ENCODE measurements around the gene CENPX. TPM values are rescaled to one million over a fixed set of nuclear protein-coding genes. Genes with fewer than 3 reads are reported as not detected.
A peak's percentile ranks its signal among the peaks of the same experiment; 100 is the strongest.

CENPX gene
- total and polyA plus RNA-seq, 2 of the 13 experiments (the other 11 are each of a cell fraction or from before 2014, with no cell fraction given), result 92.7 to 170 TPM

- TF ChIP-seq ZNF780A (CRISPR knock-in tag; IDR thresholded peaks at IDR 0.05), result 0 out of 2 replicates have a peak, but pooled peaks have one; percentile 2
- 0 out of 2 replicates have a peak, but pooled peaks have one; percentile 67 for TF ChIP-seq ZNF10 (CRISPR knock-in tag; IDR thresholded peaks at IDR 0.05; ENCODE audit: borderline replicate concordance, low read depth)
- TF ChIP-seq ZNF83 (CRISPR knock-in tag; IDR thresholded peaks at IDR 0.05; ENCODE audit: borderline replicate concordance), result peak; percentile 78; the same call in 1 of the 2 replicates
- no peak for TF ChIP-seq ZNF282 (IDR thresholded peaks at IDR 0.05; ENCODE audit: partially characterized antibody)
- peak; percentile 19; the same call in 1 of the 2 replicates for TF ChIP-seq BRCA1 (CRISPR knock-in tag; IDR thresholded peaks at IDR 0.05)
- TF ChIP-seq ZBTB39 (CRISPR knock-in tag; IDR thresholded peaks at IDR 0.05), result 0 out of 2 replicates have a peak, but pooled peaks have one; percentile 79
- TF ChIP-seq HOXA7 (CRISPR knock-in tag; IDR thresholded peaks at IDR 0.05), result no peak
- TF ChIP-seq ZBTB20 (CRISPR knock-in tag; IDR thresholded peaks at IDR 0.05; ENCODE audit: borderline replicate concordance, low read depth), result no peak
- peak; percentile 30 for TF ChIP-seq AKAP8 (CRISPR knock-in tag; IDR thresholded peaks at IDR 0.05)
- TF ChIP-seq ZNF468 (CRISPR knock-in tag; IDR thresholded peaks at IDR 0.05), result 0 out of 2 replicates have a peak, but pooled peaks have one; percentile 74
- TF ChIP-seq ZNF318 (CRISPR knock-in tag; IDR thresholded peaks at IDR 0.05), result 0 out of 2 replicates have a peak, but pooled peaks have one; percentile 10
- no peak for TF ChIP-seq GPN1 (CRISPR knock-in tag; IDR thresholded peaks at IDR 0.05; ENCODE audit: borderline replicate concordance)
- 0 out of 2 replicates have a peak, but pooled peaks have one; percentile 7 for TF ChIP-seq ZNF740 (CRISPR knock-in tag; IDR thresholded peaks at IDR 0.05)
- TF ChIP-seq ZNF232 (CRISPR knock-in tag; IDR thresholded peaks at IDR 0.05; ENCODE audit: borderline replicate concordance), result 0 out of 2 replicates have a peak, but pooled peaks have one; percentile 3
- TF ChIP-seq MEIS1 (CRISPR knock-in tag; IDR thresholded peaks at IDR 0.05; ENCODE audit: borderline replicate concordance), result 0 out of 2 replicates have a peak, but pooled peaks have one; percentile 3
- 0 out of 2 replicates have a peak, but pooled peaks have one; percentile 88 for TF ChIP-seq CC2D1A (CRISPR knock-in tag; IDR thresholded peaks at IDR 0.05)
Observed at GRCh38 chr17:81990836-81991683, 31.6 kb downstream of the CENPX start (continued).

Data from HepG2 (cell line).